Erythroblast (primary cell): ENCODE data around the gene DYNLRB2.

Experiments used
- GATA1 ChIP-seq: IDR thresholded peaks from 2 replicates; pipeline ENCODE4 v1.6.1; 2011; ENCODE audit warnings: low read depth, mild to moderate bottlenecking, control low read depth, low read length, moderate library complexity
- POLR2A ChIP-seq: IDR thresholded peaks from 2 replicates; pipeline ENCODE4 v1.6.1; 2011; ENCODE audit warnings: mild to moderate bottlenecking, low read length

- no peak for TF ChIP-seq POLR2A
- TF ChIP-seq GATA1, result no peak
Observed at GRCh38 chr16:80594756-80595155, 54.0 kb downstream of the DYNLRB2 start.
